ENCODE measurements around the gene PBX1. TPM values are rescaled to one million over a fixed set of nuclear protein-coding genes. Genes with fewer than 3 reads are reported as not detected.
"Not testable (repeated sequence)": the region's sequence is repeated elsewhere in the genome, so short reads cannot be mapped to it uniquely, and the experiment has no call there.

The PBX1 gene
- total and polyA plus RNA-seq, 2 of the 4 experiments (the other 2 are of a cell fraction) = 13.9 to 17.9 TPM

DNA sequence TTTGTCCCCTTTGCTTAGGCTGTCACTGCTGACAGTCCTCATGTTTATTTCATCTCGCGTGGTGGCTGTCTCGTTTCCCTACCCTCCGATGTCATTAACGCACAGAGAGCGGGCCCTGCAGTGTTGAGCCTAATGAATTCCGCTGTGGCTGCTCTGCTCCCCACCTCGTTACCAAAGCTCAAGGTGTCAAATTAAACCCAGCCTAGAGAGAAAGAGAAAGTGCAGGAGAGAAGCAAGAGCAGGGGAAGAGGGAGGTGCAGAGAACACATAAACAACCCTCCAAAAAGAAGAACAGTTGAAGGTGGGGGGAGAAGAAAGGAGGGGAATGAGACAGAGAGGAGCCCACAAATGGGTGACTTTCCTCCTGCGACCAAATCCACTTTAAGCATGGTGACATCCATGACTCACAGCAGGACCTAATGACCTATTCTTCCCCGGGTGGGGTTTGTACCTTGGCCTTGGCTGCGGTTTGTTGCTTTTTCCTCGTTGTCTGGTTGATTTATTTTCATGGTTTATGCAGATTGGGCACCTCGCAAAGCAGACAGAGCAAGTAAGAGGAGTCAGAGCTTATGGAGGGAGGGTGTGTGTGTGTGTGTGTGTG, 92.5 kb downstream of the PBX1 start (continued):
- TF ChIP-seq MXI1 (IDR thresholded peaks at IDR 0.05; ENCODE audit: borderline replicate concordance, low read depth, low read length) = no peak

GRCh38 chr1:164652969-164653368, 94.0 kb downstream of the PBX1 start:
- H3K9me3 ChIP-seq (ENCODE audit: control insufficient read depth, insufficient read depth, low read length); H2AFZ ChIP-seq (replicated peaks; ENCODE audit: low read length, poor library complexity); H3K4me3 ChIP-seq (ENCODE audit: insufficient read depth, low read depth, low read length); H3K4ac ChIP-seq (ENCODE audit: low read depth, low read length); H3K18ac ChIP-seq (ENCODE audit: low read depth, low read length); H4K5ac ChIP-seq (ENCODE audit: low read depth, low read length); H3K27me3 ChIP-seq (ENCODE audit: control insufficient read depth, insufficient read depth, low read length); in situ Hi-C loops (cut with MboI; ENCODE audit: low sequenced_read_pairs); H4K91ac ChIP-seq (ENCODE audit: insufficient read depth, low read depth, low read length); intact Hi-C loops (cut with micrococcal nuclease); H3K4me2 ChIP-seq (ENCODE audit: low read depth, low read length); H2BK5ac ChIP-seq (ENCODE audit: low read depth, low read length, poor library complexity, severe bottlenecking); POLR2A ChIA-PET (ENCODE audit: unreplicated experiment); H2AK9ac ChIP-seq (replicated peaks; ENCODE audit: low read depth, low read length, poor library complexity); H3K56ac ChIP-seq (ENCODE audit: extremely low read depth, insufficient read depth, low read length); H3K27ac ChIP-seq (ENCODE audit: insufficient read depth, low read length); H3K9me1 ChIP-seq (ENCODE audit: insufficient read depth, low read length); DNase-seq; H3K14ac ChIP-seq (replicated peaks; ENCODE audit: low read depth, low read length); H2BK15ac ChIP-seq (ENCODE audit: low read depth, low read length); H2AK5ac ChIP-seq (ENCODE audit: low read depth, low read length); H4K8ac ChIP-seq (ENCODE audit: low read depth in 2 of 2, low read length in 2 of 2); H2BK20ac ChIP-seq (ENCODE audit: low read depth, low read length); H3K36me3 ChIP-seq (ENCODE audit: control insufficient read depth, insufficient read depth, low read length); H2BK120ac ChIP-seq (ENCODE audit: low read depth, low read length); H3K23ac ChIP-seq (ENCODE audit: low read depth, low read length); BruUV-seq (replicated peaks); H3K79me1 ChIP-seq (ENCODE audit: low read depth in 1 of 2, low read length in 2 of 2); ATAC-seq (ENCODE audit: low read depth); dilution Hi-C loops (cut with HindIII; ENCODE audit: low sequenced_read_pairs, unreplicated experiment); H4K20me1 ChIP-seq (ENCODE audit: insufficient read depth, low read length); H3K9ac ChIP-seq (ENCODE audit: low read depth, low read length): not testable (repeated sequence)
- CTCF ChIA-PET = interaction anchor here (0.6 kb wide), 1 partner anchor 1359 kb away, joined by 3 read pairs; no protein-coding TSS in a partner anchor
- WGBS, 2 experiments (ENCODE audit: extremely low coverage in 2 of 2, insufficient read length in 1 of 2) = no CpG with 5 or more reads among the region's 6 CpGs
- peaks cover 10% of the 10 kb centered on the region for H3K4me1 ChIP-seq (ENCODE audit: control insufficient read depth, insufficient read depth, low read length)
